GM23338 (cell line): ENCODE measurements around the gene C7orf25. TPM values are rescaled to one million over a fixed set of nuclear protein-coding genes. Genes with fewer than 3 reads are reported as not detected.

Experiments used
- ATAC-seq: fragments of 200-7000 bp; cut with Tn5 transposase; 3 replicates; pipeline ENCODE4 v1.9.1; 2020
- DNase-seq: peaks from one replicate; pipeline ENCODE4 v3.0.0-alpha.2; 2015; ENCODE audit warnings: low spot score
- H2AFZ ChIP-seq: fragments of 200-600 bp; sonication (generic); 2 replicates; pipeline ENCODE4 v1.8.0; 2016; ENCODE audit warnings: antibody characterized with exemption, mild to moderate bottlenecking, moderate library complexity
- H3F3A ChIP-seq: fragments of 200-600 bp; sonication (generic); replicated peaks from 2 replicates; pipeline ENCODE4 v1.8.0; 2017; ENCODE audit warnings: antibody characterized with exemption, mixed run types, low read depth
- H3K27ac ChIP-seq: fragments of 200-600 bp; sonication (generic); 2 replicates; pipeline ENCODE4 v1.6.1; 2016; ENCODE audit warnings: low read depth
- H3K27me3 ChIP-seq: fragments of 200-600 bp; sonication (generic); 2 replicates; pipeline ENCODE4 v1.8.0; 2016; ENCODE audit warnings: mild to moderate bottlenecking, mixed run types, moderate library complexity; ENCODE audit not compliant: insufficient read depth
- H3K36me3 ChIP-seq: fragments of 200-600 bp; sonication (generic); 2 replicates; pipeline ENCODE4 v1.8.0; 2016; ENCODE audit warnings: mild to moderate bottlenecking; ENCODE audit not compliant: insufficient read depth
- H3K4me1 ChIP-seq: fragments of 200-600 bp; sonication (generic); 2 replicates; pipeline ENCODE4 v1.8.0; 2016; ENCODE audit warnings: mild to moderate bottlenecking, moderate library complexity; ENCODE audit not compliant: insufficient read depth
- H3K4me2 ChIP-seq: fragments of 200-600 bp; sonication (generic); 2 replicates; pipeline ENCODE4 v1.7.1; 2017; ENCODE audit warnings: mixed run types
- H3K4me3 ChIP-seq: fragments of 200-600 bp; sonication (generic); 2 replicates; pipeline ENCODE4 v1.6.1; 2016; ENCODE audit warnings: mixed run types
- H3K79me2 ChIP-seq: fragments of 200-600 bp; sonication (generic); replicated peaks from 2 replicates; pipeline ENCODE4 v1.8.0; 2017; ENCODE audit warnings: mild to moderate bottlenecking; ENCODE audit not compliant: insufficient read depth
- H3K9me2 ChIP-seq: fragments of 200-600 bp; sonication (generic); 2 replicates; pipeline ENCODE4 v1.8.0; 2017; ENCODE audit not compliant: insufficient read depth
- H4K20me1 ChIP-seq: fragments of 200-600 bp; sonication (generic); replicated peaks from 2 replicates; pipeline ENCODE4 v1.8.0; 2017; ENCODE audit warnings: mild to moderate bottlenecking; ENCODE audit not compliant: insufficient read depth
- H3K27ac Mint-ChIP-seq: 2 replicates; pipeline ENCODE4 v1.8.0; 2020; ENCODE audit warnings: inconsistent platforms, mild to moderate bottlenecking, moderate library complexity, mixed read lengths
- H3K27me3 Mint-ChIP-seq: 3 replicates; pipeline ENCODE4 v1.8.0; 2022; ENCODE audit warnings: low read depth, mild to moderate bottlenecking, moderate library complexity, mixed read lengths, inconsistent platforms; ENCODE audit not compliant: insufficient read depth, poor library complexity
- H3K36me3 Mint-ChIP-seq: 3 replicates; pipeline ENCODE4 v1.8.0; 2021; ENCODE audit warnings: low read depth, mild to moderate bottlenecking, inconsistent platforms, moderate library complexity, mixed read lengths
- H3K4me1 Mint-ChIP-seq: 3 replicates; pipeline ENCODE4 v1.8.0; 2020; ENCODE audit warnings: mild to moderate bottlenecking, inconsistent platforms, mixed read lengths
- H3K4me3 Mint-ChIP-seq: 3 replicates; pipeline ENCODE4 v1.8.0; 2021; ENCODE audit warnings: moderate library complexity, mild to moderate bottlenecking, inconsistent platforms, mixed read lengths
- H3K9me3 Mint-ChIP-seq: 3 replicates; pipeline ENCODE4 v1.8.0; 2020; ENCODE audit warnings: moderate library complexity, mild to moderate bottlenecking, inconsistent platforms, mixed read lengths
- CTCF ChIP-seq, 2 experiments: fragments of 200-600 bp in 1 of 2; sonication (generic) in 1 of 2; conservative IDR thresholded peaks; 2 replicates each; pipeline versions ENCODE4 v1.5.1 to v1.6.1; 2016 to 2017; ENCODE audit warnings: antibody characterized with exemption in 2 of 2, low read depth in 2 of 2, mild to moderate bottlenecking in 2 of 2, moderate library complexity in 1 of 2
- ETS1 ChIP-seq: IDR thresholded peaks from 2 replicates; pipeline ENCODE4 v1.6.1; 2016; ENCODE audit warnings: antibody characterized with exemption
- EZH2 ChIP-seq: fragments of 200-600 bp; sonication (generic); IDR thresholded peaks from one replicate; pipeline ENCODE4 v1.8.0; 2017; ENCODE audit warnings: antibody characterized with exemption, mild to moderate bottlenecking, low read depth; ENCODE audit not compliant: unreplicated experiment
- NANOG ChIP-seq: IDR thresholded peaks from 2 replicates; pipeline ENCODE4 v1.6.1; 2016; ENCODE audit warnings: antibody characterized with exemption, borderline replicate concordance
- POLR2AphosphoS5 ChIP-seq: IDR thresholded peaks from 2 replicates; pipeline ENCODE4 v1.6.1; 2016; ENCODE audit warnings: antibody characterized with exemption, low read depth
- REST ChIP-seq: IDR thresholded peaks from one replicate; pipeline ENCODE4 v1.6.1; 2018; ENCODE audit warnings: antibody characterized with exemption; ENCODE audit not compliant: unreplicated experiment
- ZNF114 ChIP-seq: fragments of 250-450 bp; sonication (Bioruptor Pico); IDR thresholded peaks from 2 replicates; pipeline ENCODE4 v1.5.0; 2020; ENCODE audit warnings: mild to moderate bottlenecking, moderate library complexity
- ZNF331 ChIP-seq: fragments of 250-450 bp; sonication (Bioruptor Pico); IDR thresholded peaks from 2 replicates; pipeline ENCODE4 v1.5.0; 2020; ENCODE audit warnings: low read depth, mild to moderate bottlenecking, moderate library complexity
- ZNF462 ChIP-seq: fragments of 250-450 bp; sonication (Bioruptor Pico); IDR thresholded peaks from 2 replicates; pipeline ENCODE4 v1.5.0; 2020; ENCODE audit warnings: mild to moderate bottlenecking, moderate library complexity
- polyA plus RNA-seq: library from polyadenylated mRNA; unstranded; fragments of >200 nt; fragmentation: Nextera tagmentation; extraction: Ambion mirVana; gene quantifications from 2 replicates; pipeline ENCODE4 v1.2.1, GENCODE V29; 2016
- total RNA-seq: library from RNA; depleted of rRNA; stranded (reverse); fragments of >200 nt; shearing (Covaris generic); gene quantifications from 2 replicates; pipeline ENCODE4 v1.2.3, GENCODE V29; 2014

The C7orf25 gene
- total and polyA plus RNA-seq, 2 experiments from 2014 or later: 1.7 to 8.7 TPM

GRCh38 chr7:42947521-42947920 lies 35.7 kb upstream of the C7orf25 start:
- no peaks in the 10 kb centered on the region for H3K36me3 Mint-ChIP-seq
- no peak for ATAC-seq
- Histone ChIP-seq H3K27me3 (no peaks in the 10 kb centered on the region), H3K4me2 (no peak overlapping the region), H3K4me3 (no peak overlapping the region), H3F3A (no peaks in the 10 kb centered on the region), H3K27ac (no peak overlapping the region), H3K36me3 (no peaks in the 10 kb centered on the region), H4K20me1 (no peaks in the 10 kb centered on the region), H3K4me1 (peaks cover 6% of the 10 kb centered on the region; the same call in 1 of the 2 replicates), H3K9me2 (0 out of 2 replicates have a peak, but pooled peaks cover 4% of the 10 kb centered on the region), H2AFZ (no peak overlapping the region), H3K79me2 (no peaks in the 10 kb centered on the region)
- peaks cover 2% of the 10 kb centered on the region; the same call in 2 of the 3 replicates for H3K4me1 Mint-ChIP-seq
- H3K4me3 Mint-ChIP-seq: no peak overlapping the region
- H3K9me3 Mint-ChIP-seq: no peaks in the 10 kb centered on the region; the same call in 1 of the 3 replicates
- DNase-seq: no peak
- H3K27me3 Mint-ChIP-seq: no peaks in the 10 kb centered on the region
- TF ChIP-seq REST: no peak
- no peak for TF ChIP-seq NANOG
- TF ChIP-seq ZNF331 (CRISPR knock-in tag): no peak
- no peak for TF ChIP-seq ZNF114
- no peak overlapping the region for H3K27ac Mint-ChIP-seq

GRCh38 chr7:42946627-42946950 lies 34.7 kb upstream of the C7orf25 start:
- Histone ChIP-seq H2AFZ (no peak overlapping the region; the same call in 1 of the 2 replicates), H3K4me1 (peaks cover 6% of the 10 kb centered on the region; the same call in 1 of the 2 replicates), H3K36me3 (no peaks in the 10 kb centered on the region), H3K27ac (no peak overlapping the region), H3K79me2 (no peaks in the 10 kb centered on the region), H3K4me3 (no peak overlapping the region), H3K9me2 (no peaks in the 10 kb centered on the region), H3K27me3 (no peaks in the 10 kb centered on the region), H4K20me1 (no peaks in the 10 kb centered on the region), H3K4me2 (no peak overlapping the region), H3F3A (no peaks in the 10 kb centered on the region)
- peaks cover 3% of the 10 kb centered on the region; the same call in 2 of the 3 replicates for H3K4me1 Mint-ChIP-seq
- H3K9me3 Mint-ChIP-seq: no peaks in the 10 kb centered on the region; the same call in 2 of the 3 replicates
- ATAC-seq (no peak), DNase-seq (no peak)
- H3K4me3 Mint-ChIP-seq: no peak overlapping the region
- H3K36me3 Mint-ChIP-seq: no peaks in the 10 kb centered on the region
- no peaks in the 10 kb centered on the region for H3K27me3 Mint-ChIP-seq
- H3K27ac Mint-ChIP-seq: no peak overlapping the region
- TF ChIP-seq ZNF331 (CRISPR knock-in tag) (no peak), CTCF (conservative IDR thresholded peaks at IDR 0.05; ENCODE audit: low read depth in 2 of 2) (no peak), NANOG (no peak), EZH2 (no peak), POLR2AphosphoS5 (no peak), ETS1 (no peak), ZNF462 (no peak)
